DOHH2 (cell line): Measurements from ENCODE around the gene ZNF483.

ENCODE experiments used
- CTCF ChIP-seq: fragments of 200-600 bp; sonication (generic); IDR thresholded peaks from one replicate; pipeline ENCODE4 v1.5.1; 2014; ENCODE audit warnings: antibody characterized with exemption, mild to moderate bottlenecking, low read depth, low read length; ENCODE audit not compliant: poor library complexity, severe bottlenecking
- EZH2phosphoT487 ChIP-seq: fragments of 200-600 bp; sonication (generic); IDR thresholded peaks from 2 replicates; pipeline ENCODE4 v1.6.1; 2017; ENCODE audit warnings: borderline replicate concordance, mild to moderate bottlenecking, antibody characterized with exemption, low read length, moderate library complexity, mixed read lengths

- TF ChIP-seq CTCF (no peak), EZH2phosphoT487 (no peak)
Measured at GRCh38 chr9:111483439-111483857, 41.5 kb upstream of the ZNF483 start.
